Measurements from ENCODE around the gene GLG1.
"Not testable (repeated sequence)": the region's sequence is repeated elsewhere in the genome, so short reads cannot be mapped to it uniquely, and the experiment has no call there.

Gene GLG1

DNA sequence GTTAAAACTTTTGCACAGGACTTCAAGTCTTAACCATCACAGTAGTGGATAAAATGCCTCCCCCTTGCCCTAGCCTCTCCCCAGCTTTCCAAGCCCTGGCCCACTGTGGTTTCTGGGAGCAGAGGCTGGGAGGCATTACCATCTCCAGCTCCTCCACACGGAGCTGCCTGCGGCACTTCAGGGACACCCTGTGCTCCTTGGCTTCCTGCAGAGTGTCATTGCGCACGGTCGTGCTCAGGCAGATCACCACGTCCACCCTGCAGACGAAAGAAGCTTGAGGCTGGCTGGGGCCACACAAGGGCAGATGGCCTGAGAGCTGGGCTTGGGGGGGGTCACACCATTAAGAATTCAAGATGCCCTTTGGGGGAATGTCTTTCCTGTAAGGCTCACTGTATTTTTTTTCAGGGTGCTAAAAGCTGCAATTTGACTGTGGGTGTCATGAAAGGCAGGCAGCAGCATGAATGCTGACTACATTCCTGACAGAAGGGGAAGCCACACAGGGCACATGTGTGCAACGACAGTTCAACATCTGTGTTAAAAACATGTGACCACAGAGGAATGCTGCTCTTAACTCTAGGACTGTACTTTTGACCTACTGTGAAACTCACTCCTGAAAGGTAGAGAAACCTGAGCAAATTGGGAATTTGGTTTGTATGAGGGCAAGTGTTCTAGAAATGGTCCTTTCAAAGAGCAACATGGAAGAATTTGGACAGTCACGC, 137.9 kb downstream of the GLG1 start:
- no peak for FAIRE-seq

- no peak for FAIRE-seq
Measured at GRCh38 chr16:74466872-74467271, 140.0 kb downstream of the GLG1 start.

- FAIRE-seq: no peak
Measured at GRCh38 chr16:74465851-74466685, 140.8 kb downstream of the GLG1 start.

DNA sequence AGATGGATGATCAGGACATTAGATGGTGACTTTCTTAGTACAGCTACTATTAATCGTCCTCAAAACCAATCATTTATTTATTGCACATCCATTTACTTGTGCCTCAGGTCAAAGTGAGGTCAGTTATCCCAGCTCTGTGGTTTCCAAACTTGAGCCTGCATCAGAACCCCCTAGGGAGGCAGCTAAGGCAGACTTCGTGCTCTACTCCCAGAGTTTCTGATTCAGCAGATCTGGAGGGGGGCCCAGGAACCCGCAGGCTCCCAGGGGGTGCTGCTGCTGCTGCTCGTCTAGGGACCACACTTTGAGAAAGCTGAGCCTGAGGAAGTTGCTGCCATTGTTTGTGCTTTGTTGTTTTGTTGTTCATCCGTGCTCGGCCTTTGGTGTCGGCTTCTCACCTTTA, 141.6 kb downstream of the GLG1 start:
- no peak for FAIRE-seq

- no peak for FAIRE-seq
Measured at GRCh38 chr16:74463888-74464287, 143.0 kb downstream of the GLG1 start.

DNA sequence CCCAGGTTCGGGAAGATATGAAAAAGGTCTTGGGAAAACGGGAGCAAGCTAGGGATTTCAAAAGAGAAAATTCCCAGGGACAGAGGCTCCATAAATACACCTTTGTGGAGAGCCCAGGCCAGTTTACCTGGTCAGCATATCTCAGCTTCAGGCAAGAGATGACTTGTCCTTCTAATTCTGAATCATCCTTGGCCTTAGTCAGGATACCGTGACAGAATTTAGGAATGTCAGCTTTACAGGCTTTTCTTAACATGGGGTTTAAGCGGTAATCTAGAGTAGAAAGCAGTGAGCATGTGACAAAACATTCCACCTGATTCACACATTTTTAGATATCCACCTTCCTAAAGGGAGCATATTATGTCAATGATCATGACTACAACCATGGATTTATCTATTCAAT, 144.6 kb downstream of the GLG1 start:
- FAIRE-seq: no peak

DNA sequence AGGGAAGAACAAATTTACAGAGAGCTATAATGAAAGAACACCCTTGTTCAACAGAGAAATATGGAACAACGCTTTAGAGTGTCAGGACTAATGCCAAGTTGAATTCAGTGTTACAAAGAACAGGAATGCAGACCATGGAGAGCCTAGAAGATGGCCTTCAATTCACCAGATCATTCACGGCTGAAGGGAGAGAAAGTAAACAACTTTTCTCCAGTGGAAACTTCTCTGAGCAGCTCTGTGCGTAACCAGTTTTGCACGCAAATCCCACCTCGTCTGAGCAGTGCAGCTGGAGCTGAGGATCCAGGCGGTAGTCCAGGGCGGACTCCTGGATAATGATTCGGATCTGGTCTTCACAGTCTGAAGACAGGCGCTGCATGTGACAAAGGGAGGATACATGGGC, 145.1 kb downstream of the GLG1 start:
- no peak for FAIRE-seq

DNA sequence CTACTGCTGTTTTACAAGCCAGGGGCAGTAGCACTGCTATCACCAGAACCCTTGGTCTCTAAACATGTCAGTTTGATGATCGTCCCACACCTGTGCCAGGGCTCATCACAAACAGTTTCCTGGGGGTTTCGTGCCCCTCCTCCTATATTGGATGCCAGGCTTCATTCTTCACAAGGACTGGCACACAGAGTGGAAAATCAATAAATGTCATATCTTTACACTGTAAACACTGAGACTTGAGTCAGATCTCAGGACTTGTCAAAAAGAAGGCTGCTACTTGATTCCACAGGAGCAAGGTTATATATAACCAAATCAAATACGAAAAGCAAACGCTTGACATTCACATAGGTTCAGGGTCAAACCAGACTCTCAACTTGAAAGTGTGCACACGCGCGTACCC, 146.4 kb downstream of the GLG1 start:
- no peak for FAIRE-seq

DNA sequence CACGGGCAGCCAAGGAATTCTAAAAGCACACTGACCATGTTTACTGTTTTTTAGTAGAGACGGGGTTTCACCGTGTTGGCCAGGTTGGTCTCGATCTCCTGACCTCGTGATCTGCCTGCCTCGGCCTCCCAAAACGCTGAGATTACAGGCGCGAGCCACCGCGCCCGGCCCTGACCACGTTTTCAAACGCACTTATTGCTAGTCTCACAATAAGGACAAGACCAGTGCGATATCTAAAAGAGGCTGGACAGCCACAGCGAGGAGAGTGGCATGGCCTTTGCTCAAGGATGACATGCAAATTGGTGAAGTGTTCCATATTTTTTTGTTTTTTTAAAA, 150.7 kb downstream of the GLG1 start:
- no peak for FAIRE-seq

- no peak for FAIRE-seq
Measured at GRCh38 chr16:74455619-74456289, 151.2 kb downstream of the GLG1 start.

DNA sequence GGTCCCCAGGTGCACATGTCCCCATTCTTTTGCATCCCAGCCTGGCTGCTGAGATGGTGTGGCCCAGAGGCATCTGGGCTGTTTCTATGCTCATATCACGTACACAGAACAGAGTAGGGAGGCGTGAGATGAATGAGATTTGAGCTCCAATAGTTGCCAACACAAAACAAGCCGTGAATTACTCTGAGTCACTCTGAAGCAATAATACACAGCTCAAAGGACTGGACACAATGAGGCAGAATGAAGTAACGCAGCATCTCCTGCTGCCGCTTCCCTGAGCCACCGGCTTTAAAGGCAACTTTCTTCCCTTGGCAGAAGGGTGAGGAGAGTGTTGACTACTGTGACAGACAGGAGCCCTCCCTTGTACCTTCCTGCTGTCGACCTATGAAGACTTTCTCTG, 151.7 kb downstream of the GLG1 start:
- FAIRE-seq: no peak

- FAIRE-seq: no peak
Measured at GRCh38 chr16:74451951-74452758, 154.8 kb downstream of the GLG1 start.

DNA sequence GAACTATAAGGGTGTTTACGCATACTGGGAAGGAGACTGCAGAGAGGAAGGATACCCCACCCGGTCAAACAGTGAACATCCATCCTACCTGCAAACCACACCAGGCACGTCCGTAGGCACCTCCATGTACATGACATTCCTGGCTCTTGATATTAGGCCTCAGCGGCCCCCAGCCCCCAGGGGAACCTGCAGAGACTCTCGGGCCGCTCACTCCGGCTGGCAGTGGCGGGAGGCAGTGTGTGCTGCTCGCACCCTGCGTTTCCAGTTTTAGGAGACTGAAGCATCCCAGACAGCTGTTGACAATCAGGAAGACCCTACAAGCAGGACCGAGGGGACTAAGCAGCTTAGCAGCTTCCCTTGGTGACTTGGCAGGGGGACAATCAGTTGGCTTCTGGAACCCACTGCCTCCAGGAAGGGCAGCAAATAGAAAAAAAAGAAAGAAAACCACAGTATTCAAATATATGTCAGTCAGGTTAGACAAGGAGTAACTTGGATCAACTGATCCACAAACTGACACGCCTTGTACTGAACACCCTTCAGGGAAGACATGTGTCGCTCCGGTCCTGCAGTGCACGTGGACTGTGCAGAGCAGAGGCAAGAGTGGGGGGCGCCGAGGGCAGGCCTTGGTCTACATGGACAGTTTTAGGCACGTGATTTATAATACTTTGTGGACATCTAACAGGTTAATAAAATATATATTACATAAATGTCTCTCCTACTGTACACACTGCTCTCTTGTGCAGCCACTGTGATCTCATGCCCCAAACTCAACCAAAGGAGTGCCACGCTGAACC, 155.8 kb downstream of the GLG1 start:
- no peak for FAIRE-seq

DNA sequence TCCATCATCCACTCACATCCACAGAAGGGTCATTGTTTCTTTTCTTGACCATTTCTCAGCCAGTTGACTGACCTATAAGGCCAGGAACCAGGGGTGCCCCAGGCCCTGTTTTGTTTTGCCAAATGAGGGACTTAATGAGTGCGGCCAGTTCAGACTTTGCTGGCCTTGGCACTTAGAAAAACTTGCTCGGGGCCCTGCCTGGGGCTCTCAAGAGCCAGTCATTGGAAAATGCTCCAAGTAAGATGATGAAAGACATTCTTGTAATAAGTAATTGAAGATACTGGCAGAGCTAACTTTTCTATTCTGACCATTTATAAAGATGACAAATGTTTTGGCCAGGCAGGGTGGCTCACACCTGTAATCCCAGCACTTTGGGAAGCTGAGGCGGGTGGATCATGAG, 156.7 kb downstream of the GLG1 start:
- FAIRE-seq: no peak

- FAIRE-seq: no peak
Measured at GRCh38 chr16:74449470-74449869, 157.4 kb downstream of the GLG1 start.

DNA sequence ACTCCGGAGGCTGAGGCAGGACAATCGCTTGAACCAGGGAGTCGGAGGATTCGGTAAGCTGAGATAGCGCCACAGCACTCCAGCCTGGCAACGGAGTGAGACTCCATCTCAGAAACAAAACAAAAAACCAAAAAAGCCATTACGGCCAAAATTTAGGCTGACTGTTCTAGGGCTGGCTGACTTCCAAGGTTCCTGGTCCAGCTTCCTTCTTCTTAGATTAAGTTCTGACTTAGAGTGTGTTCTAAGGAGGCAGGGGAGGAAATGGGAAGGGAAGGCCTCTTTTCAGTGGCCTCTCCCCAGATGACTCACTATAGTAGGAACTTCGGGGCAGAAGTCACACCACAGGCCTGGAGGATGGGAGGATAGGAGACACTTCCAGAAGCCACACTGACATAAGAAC, 157.9 kb downstream of the GLG1 start:
- no peak for FAIRE-seq

- FAIRE-seq: no peak
Measured at GRCh38 chr16:74447578-74447977, 159.3 kb downstream of the GLG1 start.

- no peak for FAIRE-seq
Measured at GRCh38 chr16:74446866-74447265, 160.0 kb downstream of the GLG1 start.

DNA sequence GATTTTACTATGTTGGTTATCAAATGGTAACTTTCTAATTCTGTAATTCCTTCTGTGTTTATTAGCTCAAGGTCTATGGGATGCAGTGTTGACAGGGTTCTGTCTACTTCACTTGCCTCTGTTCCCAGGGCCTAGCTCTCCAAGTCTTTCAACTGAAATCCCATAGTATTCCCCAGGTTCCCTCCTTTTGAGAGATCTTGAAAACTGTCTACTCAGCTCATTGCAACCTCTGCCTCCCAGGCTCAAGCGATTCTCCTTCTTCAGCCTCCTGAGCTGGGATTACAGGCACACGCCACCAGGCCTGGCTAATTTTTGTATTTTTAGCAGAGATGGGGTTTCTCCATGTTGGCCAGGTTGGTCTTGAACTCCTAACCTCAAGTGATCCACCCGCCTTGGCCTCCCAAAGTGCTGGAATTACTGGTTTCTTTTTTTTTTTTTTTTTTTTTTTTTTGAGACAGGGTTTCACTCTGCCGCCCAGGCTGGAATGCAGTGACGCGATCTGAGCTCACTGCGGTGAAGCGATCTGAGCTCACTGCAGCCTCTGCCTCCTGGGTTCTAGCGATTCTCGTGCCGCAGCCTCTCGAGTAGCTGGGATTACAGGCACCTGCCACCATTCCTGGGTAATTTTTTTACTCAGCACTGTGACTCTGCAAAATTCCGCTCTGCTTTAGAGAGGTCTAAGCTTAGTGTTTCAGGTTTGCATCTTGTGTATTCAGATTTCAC, 163.1 kb downstream of the GLG1 start:
- not testable (repeated sequence) for FAIRE-seq

GRCh38 chr16:74439685-74440084, 167.2 kb downstream of the GLG1 start:
- no peak for FAIRE-seq

DNA sequence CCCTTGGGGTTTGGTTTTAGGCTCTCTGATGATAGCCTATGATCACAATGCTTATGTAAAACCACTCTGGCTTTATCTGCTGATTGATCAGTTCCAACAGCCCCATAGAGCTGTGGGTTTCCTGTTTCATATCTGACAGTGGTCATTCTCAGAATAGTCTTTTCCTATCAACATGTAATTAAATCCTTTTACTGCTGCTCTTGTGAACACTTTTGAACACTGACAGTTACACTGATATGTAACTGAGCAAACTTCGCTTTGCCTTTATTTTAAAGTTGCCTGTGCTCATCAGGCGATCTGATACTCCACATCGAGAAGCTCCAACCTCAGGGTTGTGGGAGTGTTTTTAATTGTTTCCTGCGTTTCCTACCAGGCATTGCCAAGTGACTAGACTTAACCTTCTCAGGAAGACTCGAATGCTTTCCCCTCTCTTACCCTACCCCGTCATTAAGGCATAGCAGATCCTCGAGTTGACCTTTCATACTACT, 168.4 kb downstream of the GLG1 start:
- FAIRE-seq: no peak
